ENCODE data around the gene TEX19.

Gene TEX19

DNA sequence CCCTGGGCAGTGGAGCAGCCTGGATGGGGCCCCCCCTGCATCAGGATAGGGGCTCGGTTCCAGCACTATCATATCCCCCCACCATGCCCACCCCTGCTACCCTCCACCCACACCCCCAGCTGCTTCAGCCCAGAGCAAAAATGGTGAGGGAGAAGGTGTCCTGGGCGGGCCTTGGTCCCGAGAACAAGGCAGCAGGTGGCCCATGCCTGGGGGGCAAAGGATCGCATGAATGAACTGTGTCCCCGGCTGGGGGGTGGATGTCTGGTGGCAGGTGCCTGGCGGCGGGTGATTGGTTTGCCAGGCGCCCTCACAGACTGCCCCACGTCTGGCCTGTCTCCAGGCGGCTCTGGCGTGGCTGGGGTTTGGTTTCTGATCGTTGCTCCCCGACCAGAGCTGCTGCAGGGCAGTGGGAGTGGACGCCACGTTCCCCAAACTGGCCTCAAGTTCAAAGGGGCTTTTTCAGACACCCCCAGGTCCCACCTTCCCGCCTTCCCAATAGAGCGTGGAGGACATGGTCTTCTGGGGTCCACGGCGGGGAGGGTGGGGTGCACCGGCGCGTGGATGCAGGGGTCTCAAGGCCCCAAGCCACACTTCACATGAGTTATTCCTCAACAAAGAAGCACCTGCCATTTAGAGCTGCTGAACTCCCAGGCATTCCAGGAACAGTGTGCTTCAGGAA lies 25.1 kb downstream of the TEX19 start:
- DNase-seq (ENCODE audit: low spot score), result no peak
- H3K27ac ChIP-seq, result no peak overlapping the region
- TF ChIP-seq CTCF (IDR thresholded peaks at IDR 0.05), result no peak
- no peak overlapping the region for H3K4me3 ChIP-seq

DNA sequence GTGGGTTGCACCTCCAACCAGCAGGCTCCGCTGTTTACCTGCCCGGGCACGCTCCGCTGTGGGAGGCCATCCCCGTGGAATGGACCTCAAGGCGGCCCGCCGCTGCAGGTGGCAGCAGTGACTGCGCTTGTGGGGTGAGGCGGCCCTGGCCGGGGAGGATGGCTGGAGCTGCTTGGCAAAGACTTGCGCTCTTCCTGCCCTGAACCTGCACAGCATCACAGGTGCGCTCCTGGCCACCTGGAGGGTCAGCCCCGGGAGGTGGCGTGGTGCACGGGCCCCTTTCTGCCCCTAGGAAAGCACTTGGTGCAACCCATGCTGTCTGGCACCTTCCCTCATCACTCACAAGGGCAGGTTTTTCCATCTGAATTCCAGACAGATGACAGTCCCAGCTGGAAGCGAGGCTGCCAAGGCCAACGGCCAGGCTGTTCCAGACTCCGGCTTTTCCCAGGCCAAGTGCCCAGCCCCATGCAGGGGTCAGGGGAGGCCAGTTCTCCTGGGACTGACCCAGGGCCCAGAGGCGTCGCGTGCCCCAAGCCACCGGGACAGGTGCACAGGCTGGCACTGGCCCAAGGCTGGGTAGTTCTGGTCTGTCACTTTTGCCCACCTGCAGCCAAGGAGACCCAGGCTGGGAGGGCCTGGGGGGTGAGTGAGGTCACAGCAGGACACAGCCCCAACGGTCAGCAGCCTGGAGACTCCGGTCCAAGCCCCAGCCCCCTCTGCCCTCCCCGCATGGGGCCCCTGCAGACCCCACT lies 25.9 kb downstream of the TEX19 start:
- DNase-seq (ENCODE audit: low spot score), result no peak

DNA sequence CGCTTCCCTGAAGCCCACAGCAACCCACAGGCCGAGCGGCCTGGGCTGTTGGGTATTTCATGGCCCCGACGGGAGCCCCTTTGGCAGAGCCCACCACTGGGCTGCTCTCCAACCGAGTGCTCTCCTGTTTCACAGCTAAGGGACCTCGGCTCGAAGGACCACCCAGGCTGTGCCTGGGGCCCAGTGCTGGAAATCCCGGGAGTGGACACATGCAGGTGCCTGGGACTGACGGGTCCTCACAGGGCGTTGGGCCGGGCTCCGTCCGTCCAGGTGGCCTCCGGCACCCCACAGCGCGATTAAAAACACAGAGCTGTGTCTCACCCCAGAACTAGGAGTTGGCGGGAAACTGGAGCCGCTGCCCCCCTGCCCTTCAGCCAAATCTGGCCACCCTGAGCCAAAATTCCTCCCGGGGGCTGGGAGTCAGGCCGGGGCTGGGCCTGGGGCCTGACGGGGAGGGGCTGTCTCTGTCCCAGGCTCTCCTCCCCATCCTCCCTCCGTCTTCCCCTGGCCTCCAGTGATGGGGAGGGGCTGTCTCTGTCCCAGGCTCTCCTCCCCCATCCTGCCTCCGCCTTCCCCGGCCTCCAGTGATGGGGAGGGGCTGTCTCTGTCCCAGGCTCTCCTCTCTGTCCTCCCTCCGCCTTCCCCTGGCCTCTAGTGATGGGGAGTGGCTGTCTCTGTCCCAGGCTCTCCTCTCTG lies 26.7 kb downstream of the TEX19 start:
- DNase-seq (ENCODE audit: low spot score), result no peak
- Histone ChIP-seq H3K27ac (no peak overlapping the region), H3K4me3 (peak overlapping the region; percentile 28)
- TF ChIP-seq CTCF (IDR thresholded peaks at IDR 0.05), result no peak

More for the DNA sequence above, 25.9 kb downstream of the TEX19 start:
- Histone ChIP-seq H3K4me3 (peak overlapping the region; percentile 28), H3K27ac (no peak overlapping the region)
- TF ChIP-seq CTCF (IDR thresholded peaks at IDR 0.05), result no peak

DNA sequence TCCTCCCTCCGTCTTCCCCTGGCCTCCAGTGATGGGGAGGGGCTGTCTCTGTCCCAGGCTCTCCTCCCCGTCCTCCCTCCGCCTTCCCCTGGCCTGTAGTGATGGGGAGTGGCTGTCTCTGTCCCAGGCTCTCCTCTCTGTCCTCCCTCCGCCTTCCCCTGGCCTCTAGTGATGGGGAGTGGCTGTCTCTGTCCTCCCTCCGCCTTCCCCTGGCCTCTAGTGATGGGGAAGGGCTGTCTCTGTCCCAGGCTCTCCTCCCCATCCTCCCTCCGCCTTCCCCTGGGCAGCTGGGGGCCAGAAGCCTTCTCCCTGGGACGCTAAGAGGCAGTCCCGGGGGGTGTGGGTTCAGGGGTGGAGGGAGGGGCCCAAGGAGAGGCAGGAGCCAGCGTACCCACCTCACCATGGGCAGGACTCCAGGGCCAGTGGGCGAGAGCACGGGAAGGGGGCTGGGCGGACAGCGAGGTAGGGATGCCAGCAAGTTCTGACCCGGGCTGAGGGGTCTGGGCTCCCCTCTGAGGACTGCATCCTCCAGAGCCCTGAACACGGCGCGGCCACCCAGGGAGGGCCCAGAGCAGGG lies 27.3 kb downstream of the TEX19 start:
- Histone ChIP-seq H3K27ac (no peak overlapping the region), H3K4me3 (no peak overlapping the region)
- DNase-seq (ENCODE audit: low spot score), result no peak
- TF ChIP-seq CTCF (IDR thresholded peaks at IDR 0.05), result no peak

GRCh38 chr17:82386881-82387704 lies 28.0 kb downstream of the TEX19 start:
- DNase-seq (ENCODE audit: low spot score), result no peak
- Histone ChIP-seq H3K27ac (no peak overlapping the region), H3K4me3 (no peak overlapping the region)
- TF ChIP-seq CTCF (IDR thresholded peaks at IDR 0.05), result no peak

DNA sequence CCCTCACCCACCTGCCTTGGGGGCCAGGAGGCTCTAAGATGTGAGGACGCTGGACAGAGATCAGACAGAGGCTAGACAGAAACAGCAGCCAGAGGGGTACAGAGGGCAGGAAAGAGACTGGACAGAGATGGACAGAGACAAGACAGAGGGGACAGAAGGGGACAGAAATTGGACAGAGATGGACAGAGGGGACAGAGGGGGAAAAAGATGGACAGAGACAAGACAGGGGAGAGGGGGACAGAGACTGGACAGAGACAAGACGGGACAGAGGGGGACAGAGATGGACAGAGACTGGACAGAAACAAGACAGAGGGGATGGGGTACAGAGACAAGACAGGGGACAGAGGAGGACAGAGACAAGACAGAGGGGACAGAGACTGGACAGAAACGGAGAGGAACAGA lies 28.7 kb downstream of the TEX19 start:
- DNase-seq (ENCODE audit: low spot score), result no peak
- no peak overlapping the region for H3K4me3 ChIP-seq
- no peak overlapping the region for H3K27ac ChIP-seq
- no peak for TF ChIP-seq CTCF (IDR thresholded peaks at IDR 0.05)
